Astrocyte (in vitro differentiated cells and primary cell): ENCODE results near the gene SMAD4. TPM values are rescaled to one million over a fixed set of nuclear protein-coding genes. Genes with fewer than 3 reads are reported as not detected.

Source experiments
- DNase-seq: peaks from one replicate; pipeline ENCODE4 v3.0.0-alpha.2; 2010; ENCODE audit warnings: low read depth
- FAIRE-seq: peaks from 2 replicates; lab custom pipeline; 2011; peaks lifted over from hg19 to GRCh38; lab: Jason Lieb, UNC
- H2AFZ ChIP-seq: 2 replicates; pipeline ENCODE4 v1.6.0; 2012; ENCODE audit warnings: low read depth, low read length, inconsistent platforms
- H3K27ac ChIP-seq: 2 replicates; pipeline ENCODE4 v1.5.1; 2011; ENCODE audit warnings: low read depth, low read length, inconsistent platforms
- H3K27me3 ChIP-seq: 2 replicates; pipeline ENCODE4 v1.6.0; 2011; ENCODE audit warnings: low read length, inconsistent platforms; ENCODE audit not compliant: insufficient read depth
- H3K36me3 ChIP-seq: 2 replicates; pipeline ENCODE4 v1.5.1; 2011; ENCODE audit warnings: low read length, inconsistent platforms; ENCODE audit not compliant: insufficient read depth
- H3K4me1 ChIP-seq: 2 replicates; pipeline ENCODE4 v1.5.1; 2011; ENCODE audit warnings: low read length, inconsistent platforms; ENCODE audit not compliant: insufficient read depth
- H3K4me2 ChIP-seq: 2 replicates; pipeline ENCODE4 v1.6.0; 2012; ENCODE audit warnings: low read length, inconsistent platforms
- H3K4me3 ChIP-seq: 2 replicates; pipeline ENCODE4 v1.5.1; 2011; ENCODE audit warnings: low read depth, mild to moderate bottlenecking, low read length, inconsistent platforms; ENCODE audit not compliant: insufficient read depth
- H3K79me2 ChIP-seq: 2 replicates; pipeline ENCODE4 v1.6.0; 2012; ENCODE audit warnings: mild to moderate bottlenecking, low read length, inconsistent platforms; ENCODE audit not compliant: insufficient read depth
- H3K9ac ChIP-seq: 2 replicates; pipeline ENCODE4 v1.6.0; 2012; ENCODE audit warnings: mild to moderate bottlenecking, low read length, inconsistent platforms
- H3K9me3 ChIP-seq: 2 replicates; pipeline ENCODE4 v1.5.1; 2012; ENCODE audit warnings: low read depth, mild to moderate bottlenecking, low read length, inconsistent platforms; ENCODE audit not compliant: insufficient read depth
- H4K20me1 ChIP-seq: 2 replicates; pipeline ENCODE4 v1.6.0; 2012; ENCODE audit warnings: low read length, inconsistent platforms; ENCODE audit not compliant: insufficient read depth
- H3K27ac Mint-ChIP-seq: one replicate; pipeline ENCODE4 v1.8.0; 2021; ENCODE audit warnings: mild to moderate bottlenecking, mixed read lengths; ENCODE audit not compliant: unreplicated experiment
- H3K27me3 Mint-ChIP-seq: one replicate; pipeline ENCODE4 v1.8.0; 2021; ENCODE audit warnings: low read depth, mixed read lengths; ENCODE audit not compliant: unreplicated experiment
- H3K36me3 Mint-ChIP-seq: one replicate; pipeline ENCODE4 v1.8.0; 2021; ENCODE audit warnings: low read depth, mixed read lengths; ENCODE audit not compliant: unreplicated experiment
- H3K4me1 Mint-ChIP-seq: one replicate; pipeline ENCODE4 v1.8.0; 2021; ENCODE audit warnings: low read depth, mixed read lengths; ENCODE audit not compliant: unreplicated experiment
- H3K4me3 Mint-ChIP-seq: one replicate; pipeline ENCODE4 v1.8.0; 2021; ENCODE audit warnings: mild to moderate bottlenecking, moderate library complexity, mixed read lengths; ENCODE audit not compliant: unreplicated experiment
- H3K9me3 Mint-ChIP-seq: one replicate; pipeline ENCODE4 v1.8.0; 2021; ENCODE audit warnings: mild to moderate bottlenecking, mixed read lengths; ENCODE audit not compliant: unreplicated experiment
- EZH2 ChIP-seq: IDR thresholded peaks from 2 replicates; pipeline ENCODE4 v1.6.1; 2012; ENCODE audit warnings: mild to moderate bottlenecking, low read length, inconsistent platforms; ENCODE audit not compliant: insufficient read depth
- total RNA-seq: library from RNA; stranded (reverse); gene quantifications from 2 replicates; pipeline ENCODE4 v1.2.1, GENCODE V29; 2021
- TF ChIP-seq, protein P1 (sequence below): IDR thresholded peaks from 2 replicates; pipeline ENCODE4 v1.5.1; 2011; ENCODE audit warnings: low read depth, mild to moderate bottlenecking, inconsistent platforms, low read length, moderate library complexity; ENCODE audit not compliant: insufficient read depth

SMAD4 gene
- total RNA-seq, 1 donor from 2014 or later: 87.7 TPM

DNA sequence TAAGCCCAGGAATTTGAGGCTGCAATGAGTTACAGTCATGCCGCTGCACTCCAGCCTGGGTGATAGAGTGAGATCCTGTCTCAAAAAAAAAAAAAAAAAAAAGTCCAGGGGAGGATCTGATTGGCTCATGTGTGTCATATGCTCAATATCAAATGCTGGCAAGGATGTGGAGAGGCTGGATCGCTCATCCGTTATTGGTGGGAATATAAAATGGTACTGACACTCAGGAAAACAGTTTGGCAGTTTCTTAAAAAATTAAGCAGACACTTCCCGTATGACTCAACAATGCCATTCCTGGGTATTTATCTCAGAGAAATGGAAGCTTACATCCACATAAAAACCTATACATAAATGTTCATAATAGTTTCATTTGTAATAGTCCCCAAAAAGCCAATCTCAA lies 98.5 kb downstream of the SMAD4 start:
- H3K27me3 Mint-ChIP-seq: no peaks in the 10 kb centered on the region
- H3K4me3 ChIP-seq: no peak overlapping the region
- H3K27me3 ChIP-seq: no peaks in the 10 kb centered on the region
- no peak overlapping the region for H3K27ac ChIP-seq
- no peaks in the 10 kb centered on the region for H3K4me1 ChIP-seq
- no peak overlapping the region for H3K9ac ChIP-seq
- H3K79me2 ChIP-seq: no peaks in the 10 kb centered on the region
- H3K36me3 Mint-ChIP-seq: peaks cover 2% of the 10 kb centered on the region
- no peaks in the 10 kb centered on the region for H4K20me1 ChIP-seq
- H3K9me3 Mint-ChIP-seq: peaks cover 6% of the 10 kb centered on the region
- no peak for TF ChIP-seq EZH2
- TF ChIP-seq, protein P1, sequence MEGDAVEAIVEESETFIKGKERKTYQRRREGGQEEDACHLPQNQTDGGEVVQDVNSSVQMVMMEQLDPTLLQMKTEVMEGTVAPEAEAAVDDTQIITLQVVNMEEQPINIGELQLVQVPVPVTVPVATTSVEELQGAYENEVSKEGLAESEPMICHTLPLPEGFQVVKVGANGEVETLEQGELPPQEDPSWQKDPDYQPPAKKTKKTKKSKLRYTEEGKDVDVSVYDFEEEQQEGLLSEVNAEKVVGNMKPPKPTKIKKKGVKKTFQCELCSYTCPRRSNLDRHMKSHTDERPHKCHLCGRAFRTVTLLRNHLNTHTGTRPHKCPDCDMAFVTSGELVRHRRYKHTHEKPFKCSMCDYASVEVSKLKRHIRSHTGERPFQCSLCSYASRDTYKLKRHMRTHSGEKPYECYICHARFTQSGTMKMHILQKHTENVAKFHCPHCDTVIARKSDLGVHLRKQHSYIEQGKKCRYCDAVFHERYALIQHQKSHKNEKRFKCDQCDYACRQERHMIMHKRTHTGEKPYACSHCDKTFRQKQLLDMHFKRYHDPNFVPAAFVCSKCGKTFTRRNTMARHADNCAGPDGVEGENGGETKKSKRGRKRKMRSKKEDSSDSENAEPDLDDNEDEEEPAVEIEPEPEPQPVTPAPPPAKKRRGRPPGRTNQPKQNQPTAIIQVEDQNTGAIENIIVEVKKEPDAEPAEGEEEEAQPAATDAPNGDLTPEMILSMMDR: no peak
- no peaks in the 10 kb centered on the region for H3K9me3 ChIP-seq
- H3K4me2 ChIP-seq: no peak overlapping the region
- no peak overlapping the region for H3K4me3 Mint-ChIP-seq
- no peak for DNase-seq
- H2AFZ ChIP-seq: no peak overlapping the region
- no peaks in the 10 kb centered on the region for H3K36me3 ChIP-seq
- no peak for FAIRE-seq
- H3K27ac Mint-ChIP-seq: no peak overlapping the region
- H3K4me1 Mint-ChIP-seq: peaks cover under 1% of the 10 kb centered on the region

DNA sequence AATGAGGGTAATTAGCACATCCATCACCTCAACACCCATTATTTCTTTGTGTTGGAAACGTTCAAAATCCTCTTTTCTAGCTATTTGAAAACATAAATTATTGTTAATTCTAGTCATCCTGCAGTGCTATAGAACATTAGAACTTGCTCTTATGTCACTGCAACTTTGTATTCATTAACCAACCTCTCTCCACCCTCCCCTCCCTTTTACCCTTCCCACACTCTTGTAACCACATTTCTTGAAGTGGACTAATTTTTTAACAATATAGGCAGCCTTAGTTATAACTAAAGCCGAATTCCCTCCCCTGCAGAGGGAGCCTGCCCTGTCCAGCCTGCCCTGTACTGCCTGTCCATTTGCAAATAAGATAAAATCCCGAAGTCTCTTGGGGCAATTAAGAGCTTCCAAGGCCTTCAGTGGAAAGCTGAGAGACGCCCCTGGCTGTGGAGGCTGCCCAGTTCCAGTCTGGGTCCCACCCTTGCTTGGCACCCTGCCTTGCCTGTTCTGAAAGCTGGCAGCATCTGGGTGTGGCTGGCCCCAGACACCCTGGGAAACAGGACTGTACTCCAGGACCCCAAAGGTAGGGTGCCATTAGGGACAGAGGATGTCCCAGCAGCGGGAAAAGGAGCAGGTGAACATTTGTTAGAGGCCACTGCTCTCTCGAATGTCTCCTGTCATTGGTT lies 102.4 kb downstream of the SMAD4 start:
- H3K79me2 ChIP-seq: no peaks in the 10 kb centered on the region
- DNase-seq (no peak), FAIRE-seq (no peak)
- H3K4me1 ChIP-seq: no peaks in the 10 kb centered on the region
- Mint-ChIP-seq H3K4me1 (peaks cover 6% of the 10 kb centered on the region), H3K9me3 (no peaks in the 10 kb centered on the region), H3K4me3 (no peak overlapping the region), H3K27ac (no peak overlapping the region), H3K36me3 (peaks cover 2% of the 10 kb centered on the region), H3K27me3 (no peaks in the 10 kb centered on the region)
- H3K36me3 ChIP-seq: no peaks in the 10 kb centered on the region
- H4K20me1 ChIP-seq: no peaks in the 10 kb centered on the region
- H3K27ac ChIP-seq: no peak overlapping the region
- no peak overlapping the region for H3K4me2 ChIP-seq
- no peak overlapping the region for H2AFZ ChIP-seq
- TF ChIP-seq, protein P1: no peak
- no peak for TF ChIP-seq EZH2
- H3K9ac ChIP-seq: no peak overlapping the region
- H3K27me3 ChIP-seq: no peaks in the 10 kb centered on the region
- no peak overlapping the region for H3K4me3 ChIP-seq
- H3K9me3 ChIP-seq: no peaks in the 10 kb centered on the region

DNA sequence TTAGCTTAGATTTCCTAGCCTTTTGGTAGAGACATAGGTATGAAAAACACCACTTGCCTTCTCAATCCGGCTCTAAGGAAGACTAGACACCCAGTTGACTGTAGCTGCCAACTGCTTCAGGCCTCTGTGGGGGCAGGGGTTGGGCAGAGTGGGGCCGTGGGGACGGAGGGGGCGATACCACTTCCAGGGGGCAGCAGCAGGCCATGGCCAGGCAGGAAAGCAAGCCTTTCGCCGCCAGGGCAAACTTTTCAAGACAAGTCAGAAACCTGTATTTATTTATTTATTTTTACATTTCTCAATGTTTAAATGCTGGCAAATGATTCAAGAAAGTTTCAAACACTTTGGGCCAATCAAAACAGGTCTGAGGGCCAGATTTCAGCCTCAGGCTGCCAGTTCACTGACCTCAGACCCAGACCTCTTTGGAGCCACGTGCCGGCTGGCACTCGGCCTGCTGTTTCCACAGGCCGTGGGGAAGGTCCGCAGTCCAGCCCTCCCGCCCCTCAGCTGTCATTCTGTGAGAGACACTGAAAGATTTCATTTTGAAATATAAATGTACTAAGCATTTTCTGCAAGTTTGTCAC lies 103.7 kb downstream of the SMAD4 start:
- H3K27ac ChIP-seq: no peak overlapping the region
- FAIRE-seq: no peak
- H3K4me2 ChIP-seq: no peak overlapping the region
- peaks cover 6% of the 10 kb centered on the region for H3K4me1 Mint-ChIP-seq
- H3K9me3 Mint-ChIP-seq: no peaks in the 10 kb centered on the region
- H3K4me3 Mint-ChIP-seq: no peak overlapping the region
- no peaks in the 10 kb centered on the region for H3K27me3 ChIP-seq
- no peaks in the 10 kb centered on the region for H3K4me1 ChIP-seq
- H3K9ac ChIP-seq: no peak overlapping the region
- no peaks in the 10 kb centered on the region for H3K79me2 ChIP-seq
- TF ChIP-seq EZH2: no peak
- TF ChIP-seq, protein P1: no peak
- no peak for DNase-seq
- H3K4me3 ChIP-seq: no peak overlapping the region
- no peaks in the 10 kb centered on the region for H3K36me3 ChIP-seq
- H3K27ac Mint-ChIP-seq: no peak overlapping the region
- no peak overlapping the region for H2AFZ ChIP-seq
- no peaks in the 10 kb centered on the region for H4K20me1 ChIP-seq
- no peaks in the 10 kb centered on the region for H3K27me3 Mint-ChIP-seq
- H3K36me3 Mint-ChIP-seq: peaks cover 7% of the 10 kb centered on the region
- no peaks in the 10 kb centered on the region for H3K9me3 ChIP-seq
